Fibroblast of lung (primary cell): ENCODE data around the gene KMT2D.

Experiments
- EZH2 ChIP-seq: IDR thresholded peaks from 2 replicates; pipeline ENCODE4 v1.5.1; 2012; ENCODE audit warnings: low read length, control low read depth, mild to moderate bottlenecking; ENCODE audit errors: missing control alignments
- TF ChIP-seq, protein P1 (sequence below), 2 donors: IDR thresholded peaks in 1 of 2; conservative IDR thresholded peaks in 1 of 2; 1 replicate in 1 of 2; 2 replicates in 1 of 2; pipeline ENCODE4 v1.5.1; 2011 to 2012; ENCODE audit warnings: low read length in 2 of 2, control low read depth in 1 of 2, inconsistent platforms in 1 of 2, low read depth in 1 of 2, mild to moderate bottlenecking in 1 of 2

DNA sequence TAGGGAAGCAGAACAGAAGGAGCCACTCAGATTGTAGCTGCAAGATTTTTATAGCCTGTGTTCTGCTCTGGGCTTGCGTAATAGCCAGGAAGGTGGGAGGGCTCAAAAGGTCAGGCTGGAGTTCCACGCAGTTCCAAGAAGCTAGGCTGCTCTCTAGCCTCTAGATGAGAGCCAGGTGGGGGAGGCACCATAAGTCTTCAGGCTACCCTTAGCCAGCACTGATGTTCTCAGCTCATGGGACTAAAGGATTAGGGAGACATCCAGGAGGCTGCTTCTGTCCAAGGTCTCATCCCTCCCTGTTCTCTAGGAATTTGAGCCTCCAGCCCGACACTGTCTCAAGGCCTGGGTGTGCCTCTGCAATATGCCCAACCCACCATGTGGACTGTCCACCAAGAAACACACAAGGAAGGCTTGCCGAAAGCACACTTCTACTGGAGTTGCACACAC lies 48.4 kb upstream of the KMT2D start:
- TF ChIP-seq, protein P1, sequence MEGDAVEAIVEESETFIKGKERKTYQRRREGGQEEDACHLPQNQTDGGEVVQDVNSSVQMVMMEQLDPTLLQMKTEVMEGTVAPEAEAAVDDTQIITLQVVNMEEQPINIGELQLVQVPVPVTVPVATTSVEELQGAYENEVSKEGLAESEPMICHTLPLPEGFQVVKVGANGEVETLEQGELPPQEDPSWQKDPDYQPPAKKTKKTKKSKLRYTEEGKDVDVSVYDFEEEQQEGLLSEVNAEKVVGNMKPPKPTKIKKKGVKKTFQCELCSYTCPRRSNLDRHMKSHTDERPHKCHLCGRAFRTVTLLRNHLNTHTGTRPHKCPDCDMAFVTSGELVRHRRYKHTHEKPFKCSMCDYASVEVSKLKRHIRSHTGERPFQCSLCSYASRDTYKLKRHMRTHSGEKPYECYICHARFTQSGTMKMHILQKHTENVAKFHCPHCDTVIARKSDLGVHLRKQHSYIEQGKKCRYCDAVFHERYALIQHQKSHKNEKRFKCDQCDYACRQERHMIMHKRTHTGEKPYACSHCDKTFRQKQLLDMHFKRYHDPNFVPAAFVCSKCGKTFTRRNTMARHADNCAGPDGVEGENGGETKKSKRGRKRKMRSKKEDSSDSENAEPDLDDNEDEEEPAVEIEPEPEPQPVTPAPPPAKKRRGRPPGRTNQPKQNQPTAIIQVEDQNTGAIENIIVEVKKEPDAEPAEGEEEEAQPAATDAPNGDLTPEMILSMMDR (conservative IDR thresholded peaks at IDR 0.05 in 1 of 2, IDR thresholded peaks at IDR 0.05 in 1 of 2; ENCODE audit: low read depth in 1 of 2, low read length in 2 of 2), result no peak
- TF ChIP-seq EZH2, result no peak
